Adrenal gland (tissue), 12 donors: ENCODE data around the gene CLEC10A. TPM values are rescaled to one million over a fixed set of nuclear protein-coding genes. Genes with fewer than 3 reads are reported as not detected.
A peak's percentile ranks its signal among the peaks of the same experiment; 100 is the strongest.

Experiments used
- DNase-seq, 7 donors: peaks; one replicate each; pipeline ENCODE4 v3.0.0-alpha.2; 2019 to 2020
- H3K27ac ChIP-seq, 5 donors: fragments of 200-600 bp; sonication (generic) in 4 of 5; 1 replicate in 3 of 5; 2 replicates in 2 of 5; pipeline versions ENCODE4 v1.5.1 to v1.8.0; 2016 to 2020; ENCODE audit warnings: mild to moderate bottlenecking in 1 of 5
- H3K27me3 ChIP-seq: fragments of 200-600 bp; 2 replicates; pipeline ENCODE4 v1.8.0; 2021
- H3K36me3 ChIP-seq, 2 donors: fragments of 200-600 bp; replicated peaks in 1 of 2; 1 replicate in 1 of 2; 2 replicates in 1 of 2; pipeline versions ENCODE4 v1.5.1 to v1.8.0; 2018 to 2022
- H3K4me1 ChIP-seq, 2 donors: fragments of 200-600 bp; replicated peaks in 1 of 2; 1 replicate in 1 of 2; 2 replicates in 1 of 2; pipeline versions ENCODE4 v1.5.1 to v1.8.0; 2018 to 2021
- H3K4me3 ChIP-seq, 4 donors: fragments of 200-600 bp; sonication (generic) in 3 of 4; one replicate each; pipeline ENCODE4 v1.5.1; 2016 to 2018
- H3K9me3 ChIP-seq, 3 donors: fragments of 200-600 bp; sonication (generic) in 1 of 3; replicated peaks in 1 of 3; 1 replicate in 2 of 3; 2 replicates in 1 of 3; pipeline versions ENCODE4 v1.5.1 to v1.8.0; 2016 to 2021
- POLR2A ChIP-seq, 2 donors: fragments of 450-650 bp; IDR thresholded peaks; one replicate each; pipeline ENCODE4 v1.6.1; 2017; ENCODE audit warnings: antibody characterized with exemption in 2 of 2, mild to moderate bottlenecking in 2 of 2, moderate library complexity in 1 of 2
- WGBS, 4 donors: extraction: QIAGEN DNeasy Blood & Tissue Kit in 2 of 4; methylation state at CpG; one replicate each; pipeline versions ENCODE4 v1.1.5 to v1.1.7; 2013 to 2017; 5-methylcytosine and 5-hydroxymethylcytosine counted together
- intact Hi-C, 2 donors: fragments of 100-400 bp; cut with DNase I; formaldehyde crosslinking; loops; one replicate each; pipeline versions ENCODE4 v1.14.1 to v1.15.0; 2022 to 2023
- polyA plus RNA-seq, 3 donors: library from polyadenylated mRNA; stranded (reverse); fragments of 200-250 nt in 2 of 3; fragments of 350-450 nt in 1 of 3; fragmentation: Illumina TruSeq in 1 of 3; extraction: RNeasy Lipid Tissue Mini Kit (QIAGEN cat#74804) in 1 of 3; gene quantifications; one replicate each; pipeline ENCODE4 v1.2.3, GENCODE V29; 2013 to 2014
- total RNA-seq, 9 donors: library from RNA; depleted of rRNA in 4 of 9; stranded (reverse); fragments of >200 nt in 4 of 9; fragments of 120-200 nt in 1 of 9; fragmentation: NEBNext Ultra II Directional in 1 of 9; extraction: Animal tissue kit (Norgen Biotek cat#: 25700) in 1 of 9; gene quantifications; one replicate each; pipeline versions ENCODE4 v1.1.0 to v1.2.4, GENCODE V29; 2013 to 2023
- TF ChIP-seq, protein P1 (sequence below), 6 experiments: fragments of 450-650 bp in 4 of 6; fragments of 200-600 bp in 2 of 6; sonication (generic) in 1 of 6; IDR thresholded peaks; 1 replicate in 5 of 6; 2 replicates in 1 of 6; pipeline versions ENCODE4 v1.5.1 to v1.8.0; 2016 to 2021; ENCODE audit warnings: antibody characterized with exemption in 6 of 6, mild to moderate bottlenecking in 2 of 6, moderate library complexity in 1 of 6
- donor health status: healthy with polysubstance abuse.
- donor health status: Bipolar disorder and iron deficiency.
- donor health status: DM: yes; HTN: yes; CAD: no.
- donor health status: DM: no; HTN: no; CAD: no.
- donor health status: DM: no; HTN: no; CAD: no.
- donor health status: DM: yes; HTN: yes; CAD: no.

The CLEC10A gene
- total and polyA plus RNA-seq, 12 donors = 0.83 to 14.1 (median 4.7) TPM

DNA sequence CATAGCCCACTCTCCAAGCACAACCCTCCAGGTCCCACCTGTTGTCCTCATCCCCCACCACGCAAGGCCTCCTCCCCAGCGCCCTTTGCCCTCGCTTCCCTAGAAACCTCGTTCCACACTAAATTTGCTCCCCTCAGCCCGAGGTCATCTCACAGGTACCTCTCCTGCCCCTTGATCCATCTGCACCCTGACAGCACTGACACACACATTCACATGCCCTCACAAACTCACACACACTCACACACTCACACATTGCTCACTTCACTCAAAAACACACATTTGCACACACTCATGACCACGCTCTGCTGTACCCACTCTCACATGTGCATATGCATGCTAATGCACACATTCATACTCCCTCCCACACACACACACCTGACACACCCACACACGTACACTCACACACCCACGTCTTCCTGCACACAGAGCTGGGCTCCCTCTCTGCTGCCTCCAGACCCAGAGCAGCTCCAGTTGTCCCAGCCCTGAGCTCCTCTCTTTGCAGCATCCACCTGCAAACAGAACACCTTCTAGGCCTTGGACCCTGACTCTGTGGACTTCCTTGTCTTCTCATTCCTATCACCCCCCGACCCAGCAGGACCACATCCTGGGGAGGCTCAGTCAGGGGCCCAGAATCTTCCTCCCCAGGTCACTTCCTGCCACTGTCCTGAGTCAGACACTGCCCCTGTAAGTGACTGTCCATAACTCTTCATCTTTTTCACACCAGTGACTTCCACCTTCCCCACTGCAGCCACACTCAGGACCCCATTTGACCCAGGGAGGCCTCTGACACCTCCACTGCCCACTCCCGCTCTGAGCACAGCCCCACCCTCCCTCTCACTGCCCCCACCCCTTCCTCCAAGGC lies 29.6 kb upstream of the CLEC10A start:
- peaks cover 4% of the 10 kb centered on the region for H3K27me3 ChIP-seq
- no peak overlapping the region for H3K4me3 ChIP-seq
- H3K9me3 ChIP-seq = no peaks in the 10 kb centered on the region
- TF ChIP-seq, protein P1, sequence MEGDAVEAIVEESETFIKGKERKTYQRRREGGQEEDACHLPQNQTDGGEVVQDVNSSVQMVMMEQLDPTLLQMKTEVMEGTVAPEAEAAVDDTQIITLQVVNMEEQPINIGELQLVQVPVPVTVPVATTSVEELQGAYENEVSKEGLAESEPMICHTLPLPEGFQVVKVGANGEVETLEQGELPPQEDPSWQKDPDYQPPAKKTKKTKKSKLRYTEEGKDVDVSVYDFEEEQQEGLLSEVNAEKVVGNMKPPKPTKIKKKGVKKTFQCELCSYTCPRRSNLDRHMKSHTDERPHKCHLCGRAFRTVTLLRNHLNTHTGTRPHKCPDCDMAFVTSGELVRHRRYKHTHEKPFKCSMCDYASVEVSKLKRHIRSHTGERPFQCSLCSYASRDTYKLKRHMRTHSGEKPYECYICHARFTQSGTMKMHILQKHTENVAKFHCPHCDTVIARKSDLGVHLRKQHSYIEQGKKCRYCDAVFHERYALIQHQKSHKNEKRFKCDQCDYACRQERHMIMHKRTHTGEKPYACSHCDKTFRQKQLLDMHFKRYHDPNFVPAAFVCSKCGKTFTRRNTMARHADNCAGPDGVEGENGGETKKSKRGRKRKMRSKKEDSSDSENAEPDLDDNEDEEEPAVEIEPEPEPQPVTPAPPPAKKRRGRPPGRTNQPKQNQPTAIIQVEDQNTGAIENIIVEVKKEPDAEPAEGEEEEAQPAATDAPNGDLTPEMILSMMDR (IDR thresholded peaks at IDR 0.05) = no peak
- TF ChIP-seq POLR2A (IDR thresholded peaks at IDR 0.05) = no peak
- no peaks in the 10 kb centered on the region for H3K4me1 ChIP-seq
- intact Hi-C loops = no loop called here
- 74 to 79% (median 77%) methylated on average over 10 of the region's 10 CpGs for WGBS, 4 donors
- peak in 1 of 7 donors; percentile 5 for DNase-seq
- no peaks in the 10 kb centered on the region for H3K36me3 ChIP-seq
- no peak overlapping the region for H3K27ac ChIP-seq

GRCh38 chr17:7108981-7109380 lies 28.9 kb upstream of the CLEC10A start:
- no peaks in the 10 kb centered on the region for H3K4me1 ChIP-seq
- DNase-seq = peak in 1 of 7 donors; percentile 9
- TF ChIP-seq, protein P1 (IDR thresholded peaks at IDR 0.05) = no peak
- no peak for TF ChIP-seq POLR2A (IDR thresholded peaks at IDR 0.05)
- 71 to 85% (median 78%) methylated on average over 9 of the region's 9 CpGs for WGBS, 4 donors
- no peaks in the 10 kb centered on the region for H3K36me3 ChIP-seq
- H3K27ac ChIP-seq = no peak overlapping the region
- intact Hi-C loops = no loop called here
- H3K27me3 ChIP-seq = peaks cover 4% of the 10 kb centered on the region
- no peaks in the 10 kb centered on the region for H3K9me3 ChIP-seq
- no peak overlapping the region for H3K4me3 ChIP-seq

GRCh38 chr17:7108560-7108925 lies 28.5 kb upstream of the CLEC10A start:
- no peaks in the 10 kb centered on the region for H3K36me3 ChIP-seq
- H3K4me1 ChIP-seq = no peaks in the 10 kb centered on the region
- no peaks in the 10 kb centered on the region for H3K9me3 ChIP-seq
- WGBS, 4 donors = 80 to 94% (median 85%) methylated on average over 8 to 10 of the region's 10 CpGs
- no peak overlapping the region for H3K4me3 ChIP-seq
- H3K27me3 ChIP-seq = peaks cover 4% of the 10 kb centered on the region
- TF ChIP-seq, protein P1 (IDR thresholded peaks at IDR 0.05) = no peak
- no peak for TF ChIP-seq POLR2A (IDR thresholded peaks at IDR 0.05)
- no peak overlapping the region for H3K27ac ChIP-seq
- intact Hi-C loops = no loop called here
- DNase-seq = no peak

GRCh38 chr17:7107795-7108559 lies 27.9 kb upstream of the CLEC10A start:
- H3K36me3 ChIP-seq = no peaks in the 10 kb centered on the region
- peaks cover 4% of the 10 kb centered on the region for H3K27me3 ChIP-seq
- no peak overlapping the region for H3K4me3 ChIP-seq
- peak in 1 of 7 donors; percentile 11 for DNase-seq
- intact Hi-C loops = no loop called here
- WGBS, 4 donors = 73 to 83% (median 81%) methylated on average over 31 to 32 of the region's 32 CpGs
- no peaks in the 10 kb centered on the region for H3K9me3 ChIP-seq
- no peak overlapping the region for H3K27ac ChIP-seq
- no peaks in the 10 kb centered on the region for H3K4me1 ChIP-seq
- TF ChIP-seq, protein P1 (IDR thresholded peaks at IDR 0.05) = no peak
- TF ChIP-seq POLR2A (IDR thresholded peaks at IDR 0.05) = no peak
